CD14-positive monocyte (primary cell): ENCODE measurements around the gene DNAH7. TPM values are rescaled to one million over a fixed set of nuclear protein-coding genes. Genes with fewer than 3 reads are reported as not detected.

Source experiments
- DNase-seq, 3 donors: peaks; one replicate each; pipeline ENCODE4 v3.0.0-alpha.2; 2011 to 2022
- H2AFZ ChIP-seq: 2 replicates; pipeline ENCODE4 v1.6.0; 2012; ENCODE audit warnings: mild to moderate bottlenecking, low read depth, low read length, inconsistent platforms; ENCODE audit not compliant: insufficient read depth, poor library complexity, severe bottlenecking
- H3K27ac ChIP-seq, 2 donors: 1 replicate in 1 of 2; 2 replicates in 1 of 2; pipeline ENCODE4 v1.5.1; 2012 to 2013; ENCODE audit warnings: low read length in 2 of 2, control low read depth in 1 of 2, inconsistent platforms in 1 of 2, low read depth in 1 of 2, mild to moderate bottlenecking in 1 of 2
- H3K27me3 ChIP-seq, 2 donors: one replicate each; pipeline versions ENCODE4 v1.6.0 to v1.6.1; 2011 to 2013; ENCODE audit warnings: low read length in 2 of 2; ENCODE audit not compliant: control insufficient read depth in 2 of 2, insufficient read depth in 2 of 2
- H3K36me3 ChIP-seq, 2 donors: replicated peaks in 1 of 2; 1 replicate in 1 of 2; 2 replicates in 1 of 2; pipeline versions ENCODE4 v1.5.1 to v1.6.1; 2012 to 2013; ENCODE audit warnings: low read length in 2 of 2, control low read depth in 1 of 2, inconsistent platforms in 1 of 2, mild to moderate bottlenecking in 1 of 2; ENCODE audit not compliant: insufficient read depth in 2 of 2, control insufficient read depth in 1 of 2
- H3K4me1 ChIP-seq, 2 donors: 1 replicate in 1 of 2; 2 replicates in 1 of 2; pipeline versions ENCODE4 v1.5.1 to v1.6.1; 2012 to 2013; ENCODE audit warnings: low read length in 2 of 2, control low read depth in 1 of 2, inconsistent platforms in 1 of 2, mild to moderate bottlenecking in 1 of 2, moderate library complexity in 1 of 2; ENCODE audit not compliant: insufficient read depth in 2 of 2, control insufficient read depth in 1 of 2
- H3K4me2 ChIP-seq: replicated peaks from 2 replicates; pipeline ENCODE3; 2012; ENCODE audit warnings: low read length, moderate library complexity, mild to moderate bottlenecking; ENCODE audit not compliant: poor library complexity, severe bottlenecking; ENCODE audit errors: extremely low read depth
- H3K4me3 ChIP-seq, 3 experiments: fragments of 200-600 bp in 1 of 3; sonication (generic) in 1 of 3; replicated peaks in 1 of 3; 1 replicate in 2 of 3; 2 replicates in 1 of 3; pipeline ENCODE4 v1.5.1; 2011 to 2013; ENCODE audit warnings: low read length in 3 of 3, mild to moderate bottlenecking in 3 of 3, control low read depth in 2 of 3, low read depth in 2 of 3, inconsistent platforms in 1 of 3, moderate library complexity in 1 of 3
- H3K79me2 ChIP-seq: 2 replicates; pipeline ENCODE4 v1.6.0; 2012; ENCODE audit warnings: mild to moderate bottlenecking, control low read depth, inconsistent platforms, low read length, moderate library complexity; ENCODE audit not compliant: insufficient read depth
- H3K9ac ChIP-seq: 2 replicates; pipeline ENCODE4 v1.6.0; 2017; ENCODE audit warnings: low read length, mild to moderate bottlenecking; ENCODE audit not compliant: insufficient read depth, poor library complexity, severe bottlenecking
- H3K9me3 ChIP-seq, 2 donors: replicated peaks in 1 of 2; 1 replicate in 1 of 2; 2 replicates in 1 of 2; pipeline versions ENCODE4 v1.5.1 to v1.6.1; 2012 to 2013; ENCODE audit warnings: low read length in 2 of 2, control low read depth in 1 of 2; ENCODE audit not compliant: control insufficient read depth in 1 of 2, insufficient read depth in 1 of 2
- H4K20me1 ChIP-seq: 2 replicates; pipeline ENCODE4 v1.6.0; 2012; ENCODE audit warnings: mild to moderate bottlenecking, low read length, control low read depth, moderate library complexity; ENCODE audit not compliant: insufficient read depth
- H3K27ac Mint-ChIP-seq, 7 donors: one replicate each; pipeline ENCODE4 v1.8.0; 2020; ENCODE audit warnings: mild to moderate bottlenecking in 7 of 7, mixed read lengths in 7 of 7, moderate library complexity in 6 of 7, inconsistent platforms in 2 of 7
- H3K27me3 Mint-ChIP-seq, 3 donors: one replicate each; pipeline ENCODE4 v1.8.0; 2021 to 2022; ENCODE audit warnings: low read depth in 3 of 3, mild to moderate bottlenecking in 3 of 3, mixed read lengths in 3 of 3, moderate library complexity in 3 of 3, inconsistent platforms in 1 of 3
- H3K36me3 Mint-ChIP-seq, 2 donors: one replicate each; pipeline ENCODE4 v1.8.0; 2020; ENCODE audit warnings: mixed read lengths in 2 of 2, inconsistent platforms in 1 of 2, mild to moderate bottlenecking in 1 of 2
- H3K4me1 Mint-ChIP-seq: one replicate; pipeline ENCODE4 v1.8.0; 2020; ENCODE audit warnings: mild to moderate bottlenecking, mixed read lengths
- H3K4me3 Mint-ChIP-seq, 2 donors: one replicate each; pipeline ENCODE4 v1.8.0; 2020; ENCODE audit warnings: mild to moderate bottlenecking in 2 of 2, mixed read lengths in 2 of 2, moderate library complexity in 1 of 2
- H3K9me3 Mint-ChIP-seq, 7 donors: one replicate each; pipeline ENCODE4 v1.8.0; 2020 to 2022; ENCODE audit warnings: mixed read lengths in 7 of 7, mild to moderate bottlenecking in 6 of 7, moderate library complexity in 6 of 7, inconsistent platforms in 2 of 7
- CTCF ChIP-seq: fragments of 200-600 bp; IDR thresholded peaks from one replicate; pipeline ENCODE4 v1.8.0; 2022; ENCODE audit warnings: antibody characterized with exemption, mild to moderate bottlenecking
- WGBS: methylation state at CpG from one replicate; pipeline ENCODE4 v1.1.5; 2013; ENCODE audit warnings: missing lambda C conversion rate; ENCODE audit not compliant: insufficient coverage; 5-methylcytosine and 5-hydroxymethylcytosine counted together
- intact Hi-C, 2 donors: fragments of 100-400 bp; cut with micrococcal nuclease; formaldehyde crosslinking; loops; one replicate each; pipeline versions ENCODE4 v1.15.0 to v1.15.1; 2023
- polyA plus RNA-seq, 3 donors: library from polyadenylated mRNA; depleted of rRNA in 1 of 3; unstranded in 2 of 3; stranded (reverse) in 1 of 3; fragments of 300-500 nt in 2 of 3; fragments of >200 nt in 1 of 3; fragmentation: Illumina TruSeq in 2 of 3; gene quantifications; 1 replicate in 2 of 3; 2 replicates in 1 of 3; pipeline ENCODE4 v1.2.3, GENCODE V29; 2012 to 2021

Gene DNAH7
- polyA plus RNA-seq, 3 donors, result 0.07 TPM; not detected in 2

GRCh38 chr2:196079052-196079451 is 10.4 kb upstream of the DNAH7 start:
- H3K4me1 ChIP-seq, result peaks cover 0 to 3% of the 10 kb centered on the region in 2 donors
- peaks cover 8% of the 10 kb centered on the region for H3K4me1 Mint-ChIP-seq
- H3K9me3 Mint-ChIP-seq, result peaks cover 13 to 21% (median 19%) of the 10 kb centered on the region in 7 donors
- no peak overlapping the region for H3K9ac ChIP-seq
- intact Hi-C loops, result loop anchor here in 1 of 2 donors (10.0 kb wide), 1 partner anchor 196 kb away; no protein-coding TSS in a partner anchor
- DNase-seq, result no peak
- H3K9me3 ChIP-seq, result peaks cover 8 to 16% of the 10 kb centered on the region in 2 donors
- H4K20me1 ChIP-seq, result no peaks in the 10 kb centered on the region
- no peaks in the 10 kb centered on the region for H3K79me2 ChIP-seq
- H3K4me3 Mint-ChIP-seq, result no peak overlapping the region
- no peak overlapping the region for H3K4me3 ChIP-seq
- H3K27ac Mint-ChIP-seq, result no peak overlapping the region
- H3K27ac ChIP-seq, result no peak overlapping the region
- no peaks in the 10 kb centered on the region for H3K36me3 ChIP-seq
- no CpG with 5 or more reads among the region's 1 CpG for WGBS
- no peak overlapping the region for H3K4me2 ChIP-seq
- H3K27me3 Mint-ChIP-seq, result peaks cover 0 to 3% (median 0%) of the 10 kb centered on the region in 3 donors
- no peaks in the 10 kb centered on the region for H3K27me3 ChIP-seq
- H2AFZ ChIP-seq, result no peak overlapping the region
- no peaks in the 10 kb centered on the region for H3K36me3 Mint-ChIP-seq
- no peak for TF ChIP-seq CTCF

GRCh38 chr2:196077821-196078220 is 9.2 kb upstream of the DNAH7 start:
- peaks cover 0 to 3% of the 10 kb centered on the region in 2 donors for H3K9me3 ChIP-seq
- H3K27ac ChIP-seq, result no peak overlapping the region
- no peak overlapping the region for H3K4me3 ChIP-seq
- Mint-ChIP-seq H3K27me3 (peaks cover 0 to 3% (median 0%) of the 10 kb centered on the region in 3 donors), H3K4me3 (no peak overlapping the region), H3K36me3 (no peaks in the 10 kb centered on the region), H3K9me3 (peaks cover 2 to 9% (median 8%) of the 10 kb centered on the region in 7 donors), H3K27ac (no peak overlapping the region), H3K4me1 (peaks cover 8% of the 10 kb centered on the region)
- H3K4me1 ChIP-seq, result peaks cover 0 to 3% of the 10 kb centered on the region in 2 donors
- intact Hi-C loops, result loop anchor here in 1 of 2 donors (10.0 kb wide), 1 partner anchor 197 kb away; no protein-coding TSS in a partner anchor
- H4K20me1 ChIP-seq, result no peaks in the 10 kb centered on the region
- WGBS, result no CpG with 5 or more reads among the region's 2 CpGs
- no peak overlapping the region for H2AFZ ChIP-seq
- no peak overlapping the region for H3K4me2 ChIP-seq
- H3K36me3 ChIP-seq, result no peaks in the 10 kb centered on the region
- H3K27me3 ChIP-seq, result no peaks in the 10 kb centered on the region
- no peak for DNase-seq
- no peak for TF ChIP-seq CTCF
- H3K9ac ChIP-seq, result no peak overlapping the region
- H3K79me2 ChIP-seq, result no peaks in the 10 kb centered on the region
